Right cardiac atrium (tissue), 5 donors: ENCODE data around the gene UTP3. TPM values are rescaled to one million over a fixed set of nuclear protein-coding genes. Genes with fewer than 3 reads are reported as not detected.
"Not testable (repeated sequence)": the region's sequence is repeated elsewhere in the genome, so short reads cannot be mapped to it uniquely, and the experiment has no call there.

Experiments
- ATAC-seq, 2 donors: fragments of 200-7000 bp; cut with Tn5 transposase; one replicate each; pipeline versions ENCODE4 v1.8.0 to v1.9.1; 2020; ENCODE audit warnings: moderate library complexity in 2 of 2, mild to moderate bottlenecking in 1 of 2
- DNase-seq, 3 donors: peaks; one replicate each; pipeline ENCODE4 v3.0.0-alpha.2; 2020
- H3K27ac ChIP-seq: one replicate; pipeline ENCODE4 v1.5.1; 2013; ENCODE audit warnings: mild to moderate bottlenecking, low read length, control low read depth, moderate library complexity
- H3K27me3 ChIP-seq: one replicate; pipeline ENCODE4 v1.6.1; 2013; ENCODE audit not compliant: control insufficient read depth, insufficient read depth
- H3K4me1 ChIP-seq: one replicate; pipeline ENCODE4 v1.6.1; 2013; ENCODE audit warnings: low read length; ENCODE audit not compliant: control insufficient read depth, insufficient read depth
- H3K4me3 ChIP-seq: one replicate; pipeline ENCODE4 v1.5.1; 2013; ENCODE audit warnings: low read length, control low read depth
- H3K9me3 ChIP-seq: one replicate; pipeline ENCODE4 v1.6.1; 2013; ENCODE audit warnings: low read length; ENCODE audit not compliant: control insufficient read depth
- WGBS: extraction: QIAGEN DNeasy Blood & Tissue Kit; methylation state at CpG from one replicate; pipeline ENCODE4 v1.1.7; 2013; 5-methylcytosine and 5-hydroxymethylcytosine counted together
- intact Hi-C, 4 donors: fragments of 100-400 bp; cut with DNase I; formaldehyde crosslinking; loops; one replicate each; pipeline versions ENCODE4 v1.11.0 to v1.14.0; 2022 to 2023
- polyA plus RNA-seq: library from polyadenylated mRNA; stranded (reverse); fragments of 200-250 nt; gene quantifications from one replicate; pipeline ENCODE4 v1.2.3, GENCODE V29; 2013
- total RNA-seq, 4 donors: library from RNA; stranded (reverse); fragmentation: NEBNext Ultra II Directional; extraction: Animal tissue kit (Norgen Biotek cat#: 25700); gene quantifications; one replicate each; pipeline ENCODE4 v1.2.1, GENCODE V29; 2021
- donor health status: healthy with polysubstance abuse.
- donor health status: DM: no; HTN: yes; CAD: no.
- donor health status: DM: no; HTN: no; CAD: no.
- donor health status: DM: no; HTN: yes; CAD: no; lungs with severe emphysema.
- donor health status: DM: yes; HTN: yes; CAD: no.

Gene UTP3
- total and polyA plus RNA-seq, 5 donors: 15.5 to 19.9 (median 18.3) TPM

DNA sequence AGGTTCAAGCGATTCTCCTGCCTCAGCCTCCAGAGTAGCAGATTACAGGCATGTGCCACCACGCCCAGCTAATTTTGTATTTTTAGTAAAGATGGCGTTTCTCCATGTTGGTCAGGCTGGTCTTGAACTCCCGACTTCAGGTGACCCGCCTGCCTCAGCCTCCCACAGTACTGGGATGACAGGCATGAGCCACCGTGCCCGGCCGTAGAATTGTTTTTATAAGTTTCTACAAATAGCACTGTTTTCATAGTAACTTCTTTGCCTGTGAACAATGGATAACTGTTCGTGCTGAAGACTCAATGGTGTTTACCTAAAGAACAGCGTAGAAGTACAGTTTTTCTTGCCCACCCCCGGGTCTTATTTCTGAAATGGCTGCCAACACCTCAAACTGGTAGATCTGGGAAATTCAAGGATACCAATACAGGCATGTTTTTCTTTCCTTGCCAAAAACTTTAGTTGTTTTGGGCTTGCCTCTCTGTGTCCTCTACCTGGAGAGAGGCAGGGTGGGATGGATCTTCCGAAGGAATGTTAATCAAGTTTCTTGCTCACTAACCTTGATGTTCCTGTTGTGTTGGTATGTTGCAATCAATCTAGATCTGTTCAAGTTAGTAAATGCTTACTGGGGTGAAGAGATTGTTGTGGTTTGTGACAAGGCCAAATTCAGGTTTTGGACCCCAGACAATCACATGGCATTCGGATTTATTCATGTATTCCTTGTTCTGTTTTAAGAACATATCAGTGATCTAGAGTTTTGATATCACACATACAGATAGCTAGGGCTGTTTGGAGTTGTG is 30.7 kb downstream of the UTP3 start:
- intact Hi-C loops: no loop called here
- no peak overlapping the region for H3K4me3 ChIP-seq
- WGBS: 89% methylated on average over 13 of the region's 13 CpGs

DNA sequence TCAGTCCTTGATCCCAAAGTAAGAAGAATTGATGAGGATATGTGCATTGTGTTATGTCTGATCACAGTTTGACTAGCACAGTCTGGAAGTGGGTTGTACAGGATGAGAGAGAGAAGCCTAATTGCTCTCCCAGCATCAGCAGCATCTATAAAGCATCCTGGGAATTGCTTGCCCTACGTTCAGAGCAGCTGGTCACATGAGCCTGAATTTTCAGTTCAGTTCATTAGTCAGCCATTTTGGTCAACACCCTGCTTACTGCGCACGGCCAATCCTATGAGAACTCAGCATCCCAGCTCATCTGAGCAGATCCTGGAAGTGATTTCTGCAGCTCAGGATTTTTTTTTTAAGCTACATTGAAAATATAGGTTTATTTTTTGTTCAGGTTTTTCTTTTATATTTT is 33.4 kb downstream of the UTP3 start, which contains the start of gene RUFY3:
Gene RUFY3 (plus strand): TSS at position 218 of the 400 bp plus-strand sequence. CDS start 610 bp downstream, outside the sequence.
- Histone ChIP-seq H3K27ac (peak within 1 kb of the TSS; percentile 50), H3K4me1 (peaks cover 6% of the 10 kb centered on the region), H3K4me3 (peak within 1 kb of the TSS; percentile 76), H3K27me3 (no peaks in the 10 kb centered on the region), H3K9me3 (no peaks in the 10 kb centered on the region)
- peak; percentile 90 for ATAC-seq
- intact Hi-C loops: no loop called here
- peak in 1 of 3 donors; percentile 60 for DNase-seq
- 30% methylated on average over 3 of the region's 3 CpGs for WGBS

More for the DNA sequence above, 30.7 kb downstream of the UTP3 start:
- Histone ChIP-seq H3K9me3 (no peaks in the 10 kb centered on the region), H3K27me3 (no peaks in the 10 kb centered on the region), H3K27ac (no peak overlapping the region), H3K4me1 (peaks cover 2% of the 10 kb centered on the region)
- no peak for ATAC-seq
- DNase-seq: no peak

DNA sequence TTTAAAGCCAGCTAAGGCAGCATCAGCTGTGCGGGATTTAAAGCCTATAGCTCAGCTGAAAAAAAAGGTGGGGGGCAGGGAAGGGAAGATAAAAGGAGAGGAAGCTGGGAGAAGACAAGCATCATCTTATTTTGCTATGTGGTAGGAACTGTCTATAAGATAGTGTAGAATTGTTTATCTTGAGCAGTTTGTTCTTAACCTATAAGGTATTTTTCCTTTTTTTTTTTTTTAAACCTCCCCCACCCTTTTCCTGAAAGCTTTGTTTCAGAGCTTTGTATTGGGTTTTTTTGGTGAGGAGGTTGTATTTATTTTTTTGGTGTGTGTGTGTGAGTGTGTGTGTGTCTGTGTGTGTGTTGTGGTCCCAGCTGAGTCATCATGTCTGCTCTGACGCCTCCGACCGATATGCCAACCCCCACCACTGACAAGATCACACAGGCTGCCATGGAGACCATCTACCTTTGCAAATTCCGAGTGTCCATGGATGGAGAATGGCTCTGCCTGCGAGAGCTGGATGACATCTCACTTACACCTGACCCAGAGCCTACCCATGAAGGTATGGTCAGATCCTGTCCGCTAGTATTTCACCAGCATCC is 34.0 kb downstream of the UTP3 start:
- DNase-seq (no peak), ATAC-seq (peak; percentile 57 to 68)
- Histone ChIP-seq H3K4me3 (peak overlapping the region; percentile 76), H3K4me1 (peaks cover 6% of the 10 kb centered on the region), H3K27me3 (no peaks in the 10 kb centered on the region), H3K27ac (peak overlapping the region; percentile 50), H3K9me3 (no peaks in the 10 kb centered on the region)
- intact Hi-C loops: no loop called here
- 50% methylated on average over 7 of the region's 7 CpGs for whole genome bisulfite sequencing

DNA sequence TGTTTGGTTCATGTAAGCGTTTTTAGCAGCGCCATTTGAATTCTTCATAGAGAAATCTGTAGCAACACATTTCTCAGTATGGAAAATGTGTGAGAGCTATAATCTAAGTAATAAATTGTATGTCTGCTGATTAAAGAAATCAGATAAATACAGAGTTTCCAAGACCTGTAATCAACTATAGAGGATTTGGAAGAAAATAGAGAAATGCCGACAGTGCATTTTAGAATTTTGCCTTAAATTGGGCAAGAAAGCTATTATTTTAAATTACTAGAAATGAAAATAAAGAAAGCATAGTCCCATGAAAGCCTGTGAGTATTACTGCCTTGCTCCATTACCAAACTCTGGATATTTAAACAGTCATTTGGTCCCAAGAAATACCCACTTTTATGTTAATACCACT is 36.1 kb downstream of the UTP3 start:
- WGBS: over 99% methylated on average over 3 of the region's 3 CpGs
- no peak overlapping the region for H3K27ac ChIP-seq
- intact Hi-C loops: no loop called here
- ATAC-seq (no peak), DNase-seq (no peak)
- H3K27me3 ChIP-seq: no peaks in the 10 kb centered on the region
- no peaks in the 10 kb centered on the region for H3K9me3 ChIP-seq
- peaks cover 6% of the 10 kb centered on the region for H3K4me1 ChIP-seq
- H3K4me3 ChIP-seq: no peak overlapping the region

DNA sequence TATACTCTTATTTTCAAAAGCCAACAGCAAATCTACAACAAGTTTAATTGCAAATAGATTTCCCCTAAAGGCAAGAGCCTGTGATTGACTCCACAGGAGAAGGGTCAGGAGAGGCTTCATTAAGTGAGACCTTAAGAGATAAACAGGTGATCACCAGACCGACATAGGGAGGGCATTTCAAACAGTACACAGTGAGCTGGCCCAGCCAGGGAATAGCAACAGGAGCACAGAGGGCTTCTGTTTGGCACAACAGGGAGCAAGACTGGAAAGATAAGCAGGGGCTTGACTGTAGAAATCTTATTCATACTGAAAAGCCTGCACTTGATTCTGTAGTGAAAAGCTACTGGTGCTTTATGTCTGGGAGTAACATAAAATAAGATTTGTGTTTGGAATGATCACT is 37.3 kb downstream of the UTP3 start:
- Histone ChIP-seq H3K9me3 (no peaks in the 10 kb centered on the region), H3K27me3 (no peaks in the 10 kb centered on the region), H3K27ac (no peak overlapping the region), H3K4me1 (peaks cover 7% of the 10 kb centered on the region), H3K4me3 (no peak overlapping the region)
- intact Hi-C loops: no loop called here
- 50% methylated on average over 1 of the region's 1 CpG for WGBS
- DNase-seq (no peak), ATAC-seq (no peak)

DNA sequence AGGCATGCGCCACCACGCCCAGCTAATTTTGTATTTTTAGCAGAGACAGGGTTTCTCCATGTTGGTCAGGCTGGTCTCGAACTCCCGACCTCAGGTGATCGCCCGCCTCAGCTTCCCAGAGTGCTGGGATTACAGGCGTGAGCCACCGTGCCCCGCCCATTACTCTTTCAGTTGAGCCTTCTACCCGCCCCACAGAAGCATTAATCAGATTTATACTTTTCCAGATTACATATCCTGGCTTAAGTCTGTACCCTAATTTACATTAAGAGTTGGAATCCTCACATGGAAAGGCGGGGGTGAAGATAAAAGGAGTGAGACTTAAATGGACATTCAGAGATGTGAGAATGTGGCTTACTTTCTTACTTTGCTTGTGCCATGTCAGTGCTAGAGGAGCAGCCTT is 38.2 kb downstream of the UTP3 start:
- H3K27me3 ChIP-seq, H3K4me1 ChIP-seq, intact Hi-C loops, ATAC-seq, H3K27ac ChIP-seq, DNase-seq, H3K9me3 ChIP-seq, H3K4me3 ChIP-seq: not testable (repeated sequence)
- 97% methylated on average over 11 of the region's 11 CpGs for whole genome bisulfite sequencing

DNA sequence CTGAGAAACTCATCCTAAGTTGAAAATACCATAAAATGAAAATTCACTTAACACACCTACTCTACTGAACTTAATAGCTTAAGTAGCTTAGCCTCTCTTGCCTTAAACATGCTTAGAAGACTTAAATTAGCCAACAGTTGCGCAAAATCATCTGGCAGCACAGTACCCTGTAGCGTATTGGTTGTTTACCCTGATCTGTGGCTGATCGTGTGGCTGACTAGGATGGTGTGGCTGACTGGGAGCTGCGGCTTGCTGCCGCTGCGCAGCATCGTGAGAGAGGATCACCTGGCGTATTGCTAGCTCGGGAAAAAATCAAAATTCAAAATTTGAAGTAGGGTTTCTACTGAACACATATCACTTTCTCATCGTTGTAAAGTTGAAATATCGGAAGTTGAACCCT is 39.8 kb downstream of the UTP3 start:
- 89% methylated on average over 11 of the region's 11 CpGs for WGBS
- ATAC-seq (no peak), DNase-seq (no peak)
- no peaks in the 10 kb centered on the region for H3K9me3 ChIP-seq
- no peak overlapping the region for H3K27ac ChIP-seq
- no peak overlapping the region for H3K4me3 ChIP-seq
- intact Hi-C loops: no loop called here
- peaks cover 6% of the 10 kb centered on the region for H3K4me1 ChIP-seq
- no peaks in the 10 kb centered on the region for H3K27me3 ChIP-seq

DNA sequence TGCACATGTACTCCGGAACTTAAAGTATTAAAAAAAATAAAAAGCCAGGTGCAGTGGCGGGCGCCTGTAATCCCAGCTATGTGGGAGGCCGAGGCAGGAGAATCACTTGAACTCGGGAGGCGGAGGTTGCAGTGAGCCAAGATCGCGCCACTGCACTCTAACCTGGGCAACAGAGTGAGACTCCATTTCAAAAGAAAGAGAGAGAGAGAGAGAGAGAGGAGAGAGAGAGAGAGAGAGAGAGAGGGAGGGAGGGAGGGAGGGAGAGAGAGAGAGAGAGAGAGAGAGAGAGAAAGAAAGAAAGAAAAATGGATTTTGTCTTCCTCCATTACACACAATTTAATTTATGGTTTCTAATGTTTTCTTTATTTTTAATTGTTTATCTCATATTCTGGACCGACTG is 44.5 kb downstream of the UTP3 start:
- ATAC-seq, H3K9me3 ChIP-seq, H3K27ac ChIP-seq, intact Hi-C loops, H3K4me1 ChIP-seq, H3K27me3 ChIP-seq, DNase-seq, H3K4me3 ChIP-seq: not testable (repeated sequence)
- 97% methylated on average over 9 of the region's 9 CpGs for whole genome bisulfite sequencing

DNA sequence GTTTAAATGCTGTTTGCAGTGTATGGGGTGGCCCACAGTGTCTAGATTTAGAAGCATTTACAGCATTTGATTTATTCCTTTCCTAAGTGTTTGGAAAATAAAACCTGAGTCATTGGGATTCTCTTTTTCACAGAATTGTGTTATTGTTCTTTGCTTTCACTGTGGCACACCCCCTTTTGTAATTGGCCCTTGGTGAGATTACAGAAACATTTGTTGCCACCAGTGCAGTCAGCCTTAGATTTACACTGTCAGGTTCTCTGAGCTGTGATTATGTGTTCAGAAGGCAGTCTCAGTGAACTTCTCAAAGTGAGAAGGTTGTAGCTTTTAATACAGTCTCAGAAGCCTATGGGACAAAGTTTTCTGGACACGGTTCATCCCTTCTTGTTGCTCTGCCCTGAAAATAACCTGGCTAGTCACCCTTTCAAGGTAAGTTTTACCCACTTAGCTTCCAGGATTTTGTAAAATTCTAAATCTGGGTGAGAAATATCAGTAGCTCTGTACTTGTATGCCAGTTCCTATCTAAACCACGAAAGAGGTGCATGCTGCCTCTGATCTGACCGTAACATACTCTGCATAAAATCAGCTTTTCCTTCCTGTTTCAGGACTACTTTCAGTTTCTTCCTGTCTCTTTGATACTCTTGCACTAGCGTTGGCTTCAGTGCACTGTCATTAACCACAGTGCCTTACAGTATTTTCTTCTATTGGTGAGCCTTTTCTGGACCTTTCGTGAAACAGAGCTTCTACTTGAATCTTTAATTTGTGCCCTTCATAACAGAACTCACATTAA is 46.0 kb downstream of the UTP3 start:
- peak overlapping the region; percentile 78 for H3K27ac ChIP-seq
- peak; percentile 89 to 91 for ATAC-seq
- H3K9me3 ChIP-seq: no peaks in the 10 kb centered on the region
- no peak for DNase-seq
- peak overlapping the region; percentile 62 for H3K4me3 ChIP-seq
- intact Hi-C loops: no loop called here
- 2% methylated on average over 5 of the region's 5 CpGs for WGBS
- peaks cover 2% of the 10 kb centered on the region for H3K4me1 ChIP-seq
- H3K27me3 ChIP-seq: no peaks in the 10 kb centered on the region

DNA sequence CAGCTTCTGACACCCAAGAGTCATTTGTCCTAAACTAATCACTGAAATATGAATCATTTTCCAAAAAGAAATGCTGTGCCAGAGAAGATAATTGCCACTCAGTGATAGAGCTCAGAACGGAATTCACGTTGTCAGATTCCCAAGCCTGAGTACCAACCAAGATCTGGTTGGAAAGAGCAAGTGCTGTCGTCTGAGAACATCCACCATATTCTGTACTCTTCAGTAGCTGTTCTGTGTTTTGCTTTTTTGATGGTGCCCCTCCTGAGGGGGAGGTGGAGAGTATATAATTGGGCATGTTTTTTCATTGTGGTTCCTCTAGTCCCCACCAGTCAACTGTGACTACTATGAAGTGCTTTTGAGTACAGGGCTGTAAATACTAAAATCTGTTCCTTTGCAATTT is 46.6 kb downstream of the UTP3 start:
- H3K9me3 ChIP-seq: no peaks in the 10 kb centered on the region
- ATAC-seq: peak; percentile 50 to 61
- no peaks in the 10 kb centered on the region for H3K27me3 ChIP-seq
- peak overlapping the region; percentile 52 for H3K27ac ChIP-seq
- intact Hi-C loops: no loop called here
- DNase-seq: no peak
- 4% methylated on average over 3 of the region's 3 CpGs for WGBS
- H3K4me1 ChIP-seq: peaks cover 2% of the 10 kb centered on the region
- peak overlapping the region; percentile 62 for H3K4me3 ChIP-seq

DNA sequence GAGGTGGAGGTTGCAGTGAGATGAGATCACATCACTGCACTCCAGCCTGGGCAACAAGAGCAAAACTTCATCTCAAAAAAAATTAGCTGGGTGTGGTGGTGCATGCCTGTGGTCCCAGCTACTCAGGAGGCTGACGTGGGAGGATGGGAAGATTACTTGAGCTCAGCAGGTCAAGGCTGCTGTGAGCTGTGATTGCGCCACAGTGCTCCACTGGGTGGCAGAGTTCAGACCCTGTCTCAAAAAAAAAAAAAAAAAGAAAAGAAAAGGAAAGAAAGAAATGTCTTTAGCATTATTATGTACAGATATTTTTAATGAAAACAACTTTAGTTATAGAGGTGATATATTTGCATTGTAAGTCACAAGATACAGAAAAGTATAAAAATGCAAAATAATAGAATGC is 47.6 kb downstream of the UTP3 start:
- 82% methylated on average over 2 of the region's 2 CpGs for WGBS
- DNase-seq (peak in 2 of 3 donors; percentile 69 to 71), ATAC-seq (peak; percentile 63 to 69)
- H3K27me3 ChIP-seq, H3K9me3 ChIP-seq, intact Hi-C loops, H3K4me1 ChIP-seq, H3K4me3 ChIP-seq, H3K27ac ChIP-seq: not testable (repeated sequence)
